HL-60/S4 treated with retinoic acid at 250 ng/mL for 4 days and 3 days (cell line): ENCODE data around the gene HMGCR.

Source experiments
- in situ Hi-C: fragments of 300-500 bp; cut with MboI; formaldehyde crosslinking; loops from 2 replicates; pipeline ENCODE4 v1.7.0; 2022; ENCODE audit warnings: low sequenced_read_pairs

The HMGCR gene

GRCh38 chr5:75340714-75341478, 3.9 kb downstream of the HMGCR start:
- in situ Hi-C loops: no loop called here

- in situ Hi-C loops: no loop called here
These were observed 4.9 kb downstream of the HMGCR start for GRCh38 chr5:75341934-75342333.

GRCh38 chr5:75342836-75343235, 5.8 kb downstream of the HMGCR start:
- in situ Hi-C loops: no loop called here

GRCh38 chr5:75348241-75348640, 11.2 kb downstream of the HMGCR start:
- in situ Hi-C loops: no loop called here

GRCh38 chr5:75349663-75350062, 12.6 kb downstream of the HMGCR start:
- in situ Hi-C loops: no loop called here

GRCh38 chr5:75351139-75351926, 14.3 kb downstream of the HMGCR start:
- in situ Hi-C loops: no loop called here

GRCh38 chr5:75355236-75355635, 18.2 kb downstream of the HMGCR start:
- in situ Hi-C loops: no loop called here

GRCh38 chr5:75356719-75357118, 19.7 kb downstream of the HMGCR start:
- in situ Hi-C loops: no loop called here

GRCh38 chr5:75358117-75358516, 21.1 kb downstream of the HMGCR start:
- in situ Hi-C loops: no loop called here

- in situ Hi-C loops: no loop called here
These were observed 24.3 kb downstream of the HMGCR start for GRCh38 chr5:75361310-75361709.

- in situ Hi-C loops: no loop called here
These were observed 25.5 kb downstream of the HMGCR start for GRCh38 chr5:75362474-75362975.

- in situ Hi-C loops: no loop called here
These were observed 26.1 kb downstream of the HMGCR start for GRCh38 chr5:75363111-75363510.

GRCh38 chr5:75363726-75364495, 26.9 kb downstream of the HMGCR start:
- in situ Hi-C loops: no loop called here

- in situ Hi-C loops: no loop called here
These were observed 27.7 kb downstream of the HMGCR start for GRCh38 chr5:75364571-75365280.

GRCh38 chr5:75365740-75366139, 28.7 kb downstream of the HMGCR start:
- in situ Hi-C loops: no loop called here

GRCh38 chr5:75366787-75367186, 29.8 kb downstream of the HMGCR start:
- in situ Hi-C loops: no loop called here

- in situ Hi-C loops: no loop called here
These were observed 30.4 kb downstream of the HMGCR start for GRCh38 chr5:75367401-75367800.

- in situ Hi-C loops: no loop called here
These were observed 31.4 kb downstream of the HMGCR start for GRCh38 chr5:75368391-75368790.

- in situ Hi-C loops: no loop called here
These were observed 36.8 kb downstream of the HMGCR start for GRCh38 chr5:75373862-75374261.

GRCh38 chr5:75374394-75374814, 37.4 kb downstream of the HMGCR start:
- in situ Hi-C loops: no loop called here

GRCh38 chr5:75375414-75375813, 38.4 kb downstream of the HMGCR start:
- in situ Hi-C loops: no loop called here
